Measurements from ENCODE around the gene FZR1.

DNA sequence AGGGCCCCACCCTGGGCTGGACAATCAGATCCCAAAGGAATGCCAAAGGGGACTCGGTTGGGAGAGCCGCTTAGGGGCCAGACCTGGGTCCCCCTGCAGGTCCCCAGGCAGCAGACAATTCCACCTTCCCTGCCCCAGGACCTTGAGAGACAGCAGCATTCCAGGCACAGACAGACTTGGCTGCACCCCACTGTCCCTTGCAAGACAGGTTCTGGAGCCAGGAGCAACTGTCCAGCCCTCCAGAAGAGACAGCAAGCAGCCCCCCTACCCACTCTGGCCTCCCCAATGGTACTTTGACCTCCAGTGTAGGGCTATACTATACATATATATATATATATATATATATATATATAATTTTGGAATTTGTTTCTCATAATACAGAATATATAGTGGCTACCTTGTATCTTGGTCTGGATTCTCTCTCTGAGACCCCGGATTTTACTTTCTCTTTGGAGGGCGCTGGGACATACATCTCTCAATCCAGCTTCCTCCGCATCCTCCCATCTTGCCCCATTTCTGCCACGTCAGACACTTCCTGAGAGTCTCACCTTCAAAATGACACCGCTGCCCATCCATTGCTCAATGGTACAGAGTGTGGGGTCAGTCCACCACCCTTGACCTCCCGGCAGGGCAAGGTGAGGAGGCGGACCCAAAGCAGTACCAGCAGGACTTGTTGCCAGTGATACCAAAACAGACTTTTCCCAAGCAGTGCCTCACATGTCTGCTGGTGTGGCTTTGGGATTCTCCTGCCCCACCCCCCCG lies 38.5 kb upstream of the FZR1 start:
- no peak for TF ChIP-seq POLR2A (IDR thresholded peaks at IDR 0.05)
- TF ChIP-seq, protein P1, sequence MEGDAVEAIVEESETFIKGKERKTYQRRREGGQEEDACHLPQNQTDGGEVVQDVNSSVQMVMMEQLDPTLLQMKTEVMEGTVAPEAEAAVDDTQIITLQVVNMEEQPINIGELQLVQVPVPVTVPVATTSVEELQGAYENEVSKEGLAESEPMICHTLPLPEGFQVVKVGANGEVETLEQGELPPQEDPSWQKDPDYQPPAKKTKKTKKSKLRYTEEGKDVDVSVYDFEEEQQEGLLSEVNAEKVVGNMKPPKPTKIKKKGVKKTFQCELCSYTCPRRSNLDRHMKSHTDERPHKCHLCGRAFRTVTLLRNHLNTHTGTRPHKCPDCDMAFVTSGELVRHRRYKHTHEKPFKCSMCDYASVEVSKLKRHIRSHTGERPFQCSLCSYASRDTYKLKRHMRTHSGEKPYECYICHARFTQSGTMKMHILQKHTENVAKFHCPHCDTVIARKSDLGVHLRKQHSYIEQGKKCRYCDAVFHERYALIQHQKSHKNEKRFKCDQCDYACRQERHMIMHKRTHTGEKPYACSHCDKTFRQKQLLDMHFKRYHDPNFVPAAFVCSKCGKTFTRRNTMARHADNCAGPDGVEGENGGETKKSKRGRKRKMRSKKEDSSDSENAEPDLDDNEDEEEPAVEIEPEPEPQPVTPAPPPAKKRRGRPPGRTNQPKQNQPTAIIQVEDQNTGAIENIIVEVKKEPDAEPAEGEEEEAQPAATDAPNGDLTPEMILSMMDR (IDR thresholded peaks at IDR 0.05): no peak
